Lung (tissue), 12 donors: ENCODE data around the gene TRIM25. TPM values are rescaled to one million over a fixed set of nuclear protein-coding genes. Genes with fewer than 3 reads are reported as not detected.
A peak's percentile ranks its signal among the peaks of the same experiment; 100 is the strongest.
"Not testable (repeated sequence)": the region's sequence is repeated elsewhere in the genome, so short reads cannot be mapped to it uniquely, and the experiment has no call there.

Source experiments
- ATAC-seq: fragments of 200-7000 bp; cut with Tn5 transposase; one replicate; pipeline ENCODE4 v1.9.1; 2020; ENCODE audit warnings: moderate number of reproducible peaks; ENCODE audit not compliant: insufficient read depth, low FRiP score
- DNase-seq, 3 donors: peaks; one replicate each; pipeline ENCODE4 v3.0.0-alpha.2; 2013 to 2017
- H3K27ac ChIP-seq, 2 donors: one replicate each; pipeline ENCODE4 v1.5.1; 2013; ENCODE audit warnings: mild to moderate bottlenecking in 2 of 2, moderate library complexity in 2 of 2, control low read depth in 1 of 2, inconsistent platforms in 1 of 2, low read depth in 1 of 2, low read length in 1 of 2
- H3K27me3 ChIP-seq, 3 donors: one replicate each; pipeline ENCODE4 v1.5.1; 2013; ENCODE audit warnings: low read length in 2 of 3; ENCODE audit not compliant: control insufficient read depth in 3 of 3, insufficient read depth in 3 of 3
- H3K36me3 ChIP-seq, 4 donors: one replicate each; pipeline ENCODE4 v1.5.1; 2013; ENCODE audit warnings: low read length in 4 of 4, mild to moderate bottlenecking in 1 of 4, moderate library complexity in 1 of 4; ENCODE audit not compliant: control insufficient read depth in 4 of 4, insufficient read depth in 4 of 4
- H3K4me1 ChIP-seq, 5 donors: one replicate each; pipeline ENCODE4 v1.5.1; 2013; ENCODE audit warnings: low read length in 5 of 5, mild to moderate bottlenecking in 2 of 5, moderate library complexity in 1 of 5; ENCODE audit not compliant: control insufficient read depth in 5 of 5, insufficient read depth in 5 of 5
- H3K4me3 ChIP-seq: one replicate; pipeline ENCODE4 v1.5.1; 2013; ENCODE audit warnings: mild to moderate bottlenecking, control low read depth, moderate library complexity
- H3K9ac ChIP-seq, 2 donors: one replicate each; pipeline ENCODE4 v1.5.1; 2013; ENCODE audit warnings: low read length in 2 of 2, control low read depth in 1 of 2; ENCODE audit not compliant: insufficient read depth in 1 of 2
- H3K9me3 ChIP-seq, 4 donors: one replicate each; pipeline ENCODE4 v1.5.1; 2013; ENCODE audit warnings: low read length in 3 of 4, mild to moderate bottlenecking in 1 of 4, moderate library complexity in 1 of 4; ENCODE audit not compliant: control insufficient read depth in 4 of 4, insufficient read depth in 3 of 4
- CTCF ChIP-seq: IDR thresholded peaks from 2 replicates; pipeline ENCODE4 v1.5.1; 2012; ENCODE audit warnings: mild to moderate bottlenecking; ENCODE audit errors: control extremely low read depth, extremely low read depth
- WGBS, 2 donors: extraction: QIAGEN DNeasy Blood & Tissue Kit; methylation state at CpG; one replicate each; pipeline ENCODE4 v1.1.7; 2013; 5-methylcytosine and 5-hydroxymethylcytosine counted together
- polyA plus RNA-seq, 2 donors: library from polyadenylated mRNA; stranded (reverse); fragments of 200-250 nt; gene quantifications; one replicate each; pipeline ENCODE4 v1.2.1, GENCODE V29; 2013
- total RNA-seq, 2 donors: library from RNA; depleted of rRNA in 1 of 2; stranded (reverse); fragments of >200 nt in 1 of 2; gene quantifications; one replicate each; pipeline ENCODE4 v1.2.1, GENCODE V29; 2014 to 2021
- donor health status: control.
- donor health status: control.
- donor health status: Bipolar disorder and iron deficiency.
- donor health status: healthy.
- donor health status: DM: yes; HTN: yes; CAD: no.

Gene TRIM25
- total and polyA plus RNA-seq, 4 donors: 22.7 to 88.7 (median 43.7) TPM

- Histone ChIP-seq H3K4me1 (no peaks in the 10 kb centered on the region), H3K9ac (no peak overlapping the region), H3K9me3 (no peaks in the 10 kb centered on the region), H3K36me3 (peaks cover 16 to 34% (median 22%) of the 10 kb centered on the region in 4 donors), H3K4me3 (no peak overlapping the region), H3K27me3 (no peaks in the 10 kb centered on the region), H3K27ac (no peak overlapping the region)
- WGBS, 2 donors: 87 to 89% methylated on average over 10 of the region's 10 CpGs
- TF ChIP-seq CTCF: no peak
- DNase-seq (no peak), ATAC-seq (no peak)
Observed at GRCh38 chr17:56943505-56944125, 29.8 kb upstream of the TRIM25 start.

- Histone ChIP-seq H3K4me1 (no peaks in the 10 kb centered on the region), H3K27ac (no peak overlapping the region), H3K9ac (no peak overlapping the region), H3K27me3 (no peaks in the 10 kb centered on the region), H3K36me3 (peaks cover 13 to 51% (median 20%) of the 10 kb centered on the region in 4 donors), H3K9me3 (no peaks in the 10 kb centered on the region), H3K4me3 (no peak overlapping the region)
- peak; percentile 57 for TF ChIP-seq CTCF
- peak; percentile 53 for ATAC-seq
- WGBS, 2 donors: 49 to 57% methylated on average over 11 of the region's 11 CpGs
- DNase-seq: peak; percentile 12 to 72 (median 72)
Observed at GRCh38 chr17:56939869-56940484, 26.1 kb upstream of the TRIM25 start.

GRCh38 chr17:56938206-56938605, 24.4 kb upstream of the TRIM25 start:
- H3K4me3 ChIP-seq, H3K9ac ChIP-seq, H3K9me3 ChIP-seq, H3K27ac ChIP-seq, ATAC-seq, H3K4me1 ChIP-seq, DNase-seq, H3K27me3 ChIP-seq: not testable (repeated sequence)
- 80 to 83% methylated on average over 5 of the region's 5 CpGs for WGBS, 2 donors
- peaks cover 12 to 45% (median 17%) of the 10 kb centered on the region in 4 donors for H3K36me3 ChIP-seq

GRCh38 chr17:56937687-56938086, 23.8 kb upstream of the TRIM25 start:
- no peak overlapping the region for H3K9ac ChIP-seq
- H3K27ac ChIP-seq: peak overlapping the region in 1 of 2 donors; percentile 62
- DNase-seq (no peak), ATAC-seq (no peak)
- H3K27me3 ChIP-seq: no peaks in the 10 kb centered on the region
- peaks cover 12 to 42% (median 16%) of the 10 kb centered on the region in 4 donors for H3K36me3 ChIP-seq
- 72 to 90% methylated on average over 2 of the region's 2 CpGs for WGBS, 2 donors
- H3K9me3 ChIP-seq: no peaks in the 10 kb centered on the region
- no peaks in the 10 kb centered on the region for H3K4me1 ChIP-seq
- no peak for TF ChIP-seq CTCF
- no peak overlapping the region for H3K4me3 ChIP-seq
